GM11168 (cell line): Measurements from ENCODE around the gene TIA1.
"Not testable (repeated sequence)": the region's sequence is repeated elsewhere in the genome, so short reads cannot be mapped to it uniquely, and the experiment has no call there.

Experiments used
- in situ Hi-C: fragments of 300-500 bp; cut with MboI; formaldehyde crosslinking; loops from one replicate; pipeline ENCODE4 v1.12.0; 2022; ENCODE audit warnings: low sequenced_read_pairs; ENCODE audit not compliant: unreplicated experiment

TIA1 gene

DNA sequence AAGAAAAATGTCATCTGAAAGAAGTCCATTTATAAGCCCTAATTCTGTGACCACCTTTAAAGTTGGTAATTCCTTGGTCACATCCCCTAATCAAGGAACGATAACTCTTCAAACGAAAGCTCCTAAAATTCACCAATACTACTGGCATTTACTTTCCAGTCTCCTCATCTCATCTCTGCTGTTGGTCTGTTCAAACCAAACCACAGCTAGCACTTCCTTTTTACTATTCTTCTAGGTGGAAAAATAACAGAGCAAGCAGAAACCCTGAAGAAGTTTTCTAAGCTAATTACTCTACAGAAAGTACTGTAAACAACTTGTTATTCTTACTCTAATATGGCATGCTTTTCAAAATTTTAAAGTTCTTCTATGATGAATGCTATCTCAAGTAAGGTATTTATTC, 21.6 kb downstream of the TIA1 start:
- in situ Hi-C loops = no loop called here

- in situ Hi-C loops = not testable (repeated sequence)
Observed at GRCh38 chr2:70223305-70223704, 25.1 kb downstream of the TIA1 start.

- in situ Hi-C loops = no loop called here
Observed at GRCh38 chr2:70214953-70215549, 33.4 kb downstream of the TIA1 start.

GRCh38 chr2:70214365-70214764, 34.1 kb downstream of the TIA1 start:
- in situ Hi-C loops = no loop called here

DNA sequence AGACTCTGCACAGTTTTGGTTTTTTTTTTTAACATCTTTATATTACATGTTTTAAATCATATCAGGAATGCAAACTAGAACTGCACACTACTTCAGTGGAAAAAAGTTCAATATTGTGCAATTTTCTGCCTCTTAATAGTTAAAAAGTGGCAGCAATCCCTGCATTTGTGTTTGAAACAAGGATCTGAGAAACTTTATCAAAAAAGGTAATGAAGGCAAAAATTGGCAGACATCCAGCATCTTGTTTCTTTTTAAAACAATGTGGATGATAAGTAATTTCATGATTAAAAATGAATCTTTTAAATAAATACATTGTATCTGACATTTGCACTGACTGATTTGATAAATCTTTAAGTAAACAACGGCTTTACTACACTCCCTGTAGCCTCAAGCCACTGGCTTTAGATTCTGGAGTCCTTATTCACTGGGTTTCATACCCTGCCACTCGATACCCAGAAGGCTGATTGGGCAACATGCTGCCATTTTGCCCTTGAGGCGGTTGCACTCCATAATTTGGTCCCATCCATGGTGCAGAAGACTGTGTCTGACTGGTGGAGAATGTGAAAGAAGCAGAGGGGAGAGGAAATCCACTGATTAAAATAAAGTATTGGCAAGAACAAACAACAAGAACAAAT, 36.0 kb downstream of the TIA1 start:
- in situ Hi-C loops = no loop called here

DNA sequence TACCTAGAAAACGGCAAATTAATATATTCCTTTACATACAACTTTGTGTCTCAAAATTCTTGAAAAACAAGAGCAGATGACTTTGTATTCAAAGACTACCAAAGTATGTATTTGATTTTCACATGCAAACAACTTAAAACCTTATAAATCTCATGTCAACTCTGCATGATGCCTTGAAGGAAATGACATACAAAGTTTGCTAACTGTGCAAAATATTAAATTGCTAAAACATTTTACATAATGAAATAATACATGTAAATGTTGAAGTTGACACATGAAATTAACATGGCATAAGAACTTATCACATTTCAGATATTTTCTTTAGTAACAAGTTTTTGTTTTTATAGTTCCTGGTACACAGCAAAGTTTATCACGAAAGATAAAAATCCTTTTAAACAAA, 36.8 kb downstream of the TIA1 start:
- in situ Hi-C loops = no loop called here

GRCh38 chr2:70204452-70204851, 44.0 kb downstream of the TIA1 start:
- in situ Hi-C loops = no loop called here

DNA sequence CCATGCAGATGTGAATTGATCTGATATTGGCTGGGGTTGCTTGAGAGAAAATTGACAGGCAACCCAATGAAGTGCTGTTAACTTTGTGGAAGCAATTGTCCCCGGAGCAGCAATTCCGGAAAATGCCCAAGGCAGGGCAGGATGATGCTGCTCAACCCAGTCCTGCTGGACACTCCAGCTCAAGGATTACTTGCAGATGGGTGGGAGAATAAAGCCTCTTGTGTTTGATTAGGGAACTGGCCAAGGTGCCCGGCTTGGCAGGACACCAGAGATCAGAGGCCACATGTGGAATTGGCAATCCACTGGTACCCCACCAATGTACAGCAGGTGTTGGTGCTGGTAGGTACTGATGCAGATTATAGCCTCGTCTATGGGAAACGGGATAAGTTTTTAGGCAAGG, 45.3 kb downstream of the TIA1 start:
- in situ Hi-C loops = no loop called here

GRCh38 chr2:70202236-70202806, 46.1 kb downstream of the TIA1 start:
- in situ Hi-C loops = no loop called here

GRCh38 chr2:70201831-70202230, 46.6 kb downstream of the TIA1 start:
- in situ Hi-C loops = no loop called here

DNA sequence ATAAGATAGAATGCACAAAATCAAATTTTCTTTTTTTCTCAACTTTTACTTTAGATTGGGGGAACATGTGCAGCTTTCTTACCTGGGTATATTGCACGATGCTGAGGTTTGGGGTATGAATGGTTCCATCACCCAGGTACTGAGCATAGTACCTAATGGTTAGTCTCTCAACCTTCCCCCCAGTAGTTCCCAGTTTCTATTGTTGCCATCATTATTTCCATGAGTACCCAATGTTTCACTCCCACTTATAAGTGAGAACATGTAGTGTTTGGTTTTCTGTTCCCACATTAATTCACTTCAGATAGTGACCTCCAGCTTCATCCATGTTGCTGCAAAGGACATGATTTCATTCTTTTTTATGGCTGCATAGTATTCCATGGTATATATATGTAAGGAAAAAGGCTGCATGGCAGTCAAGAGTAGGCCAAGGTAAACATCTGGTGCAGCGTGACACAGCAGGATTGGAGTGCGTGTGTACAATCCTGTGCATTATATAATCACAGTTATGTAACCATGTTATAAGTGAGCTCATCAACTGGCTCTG, 47.1 kb downstream of the TIA1 start:
- in situ Hi-C loops = no loop called here

DNA sequence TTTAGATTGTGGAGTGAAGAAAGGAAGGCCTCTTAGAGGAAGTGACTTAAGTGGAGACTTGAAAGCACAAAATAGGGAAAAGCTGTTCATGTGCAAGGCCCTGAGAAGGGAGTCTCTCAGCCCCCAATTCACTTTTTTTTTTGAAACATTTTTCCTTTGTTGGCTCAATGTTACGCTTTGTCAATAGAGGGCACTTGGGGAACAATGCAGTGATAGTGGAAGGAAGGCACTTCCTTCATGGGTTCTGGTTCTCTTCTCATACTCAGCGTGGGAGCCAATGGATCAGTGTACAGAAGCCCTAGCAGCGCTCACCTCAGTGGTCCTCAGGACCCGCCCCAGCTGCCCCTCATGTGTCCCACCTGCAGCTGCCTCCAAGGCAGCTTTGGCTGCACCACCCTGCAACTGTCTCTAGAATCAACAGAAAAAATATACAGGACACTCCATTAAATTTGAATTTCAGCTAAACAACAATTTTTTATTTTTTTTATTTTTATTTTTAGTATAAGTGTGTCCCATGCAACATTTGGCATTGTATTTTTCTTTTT, 49.0 kb downstream of the TIA1 start:
- in situ Hi-C loops = no loop called here

GRCh38 chr2:70192516-70192915, 55.9 kb downstream of the TIA1 start:
- in situ Hi-C loops = no loop called here

DNA sequence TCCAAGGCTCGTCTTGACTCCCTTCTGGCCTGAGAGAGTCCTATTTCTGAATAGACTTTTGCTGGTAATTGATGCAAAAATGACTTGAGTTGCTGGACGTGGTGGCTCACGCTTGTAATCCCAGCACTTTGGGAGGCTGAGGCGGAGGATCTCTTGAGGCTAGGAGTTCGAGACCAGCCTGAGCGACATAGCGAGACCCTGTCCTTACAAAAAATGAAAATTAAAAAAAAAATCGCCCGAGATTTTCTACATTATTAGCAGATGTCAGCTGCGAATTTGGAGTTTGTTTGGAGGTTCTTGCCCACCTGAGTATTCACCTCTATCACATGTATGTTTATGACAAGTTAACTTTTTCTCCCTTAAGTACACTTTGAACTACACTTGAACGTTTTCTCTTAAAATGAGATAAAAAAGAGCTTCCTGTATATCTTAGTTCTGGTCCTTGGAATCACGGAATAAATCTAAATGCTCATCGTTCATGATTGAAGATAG, 57.1 kb downstream of the TIA1 start:
- in situ Hi-C loops = no loop called here

DNA sequence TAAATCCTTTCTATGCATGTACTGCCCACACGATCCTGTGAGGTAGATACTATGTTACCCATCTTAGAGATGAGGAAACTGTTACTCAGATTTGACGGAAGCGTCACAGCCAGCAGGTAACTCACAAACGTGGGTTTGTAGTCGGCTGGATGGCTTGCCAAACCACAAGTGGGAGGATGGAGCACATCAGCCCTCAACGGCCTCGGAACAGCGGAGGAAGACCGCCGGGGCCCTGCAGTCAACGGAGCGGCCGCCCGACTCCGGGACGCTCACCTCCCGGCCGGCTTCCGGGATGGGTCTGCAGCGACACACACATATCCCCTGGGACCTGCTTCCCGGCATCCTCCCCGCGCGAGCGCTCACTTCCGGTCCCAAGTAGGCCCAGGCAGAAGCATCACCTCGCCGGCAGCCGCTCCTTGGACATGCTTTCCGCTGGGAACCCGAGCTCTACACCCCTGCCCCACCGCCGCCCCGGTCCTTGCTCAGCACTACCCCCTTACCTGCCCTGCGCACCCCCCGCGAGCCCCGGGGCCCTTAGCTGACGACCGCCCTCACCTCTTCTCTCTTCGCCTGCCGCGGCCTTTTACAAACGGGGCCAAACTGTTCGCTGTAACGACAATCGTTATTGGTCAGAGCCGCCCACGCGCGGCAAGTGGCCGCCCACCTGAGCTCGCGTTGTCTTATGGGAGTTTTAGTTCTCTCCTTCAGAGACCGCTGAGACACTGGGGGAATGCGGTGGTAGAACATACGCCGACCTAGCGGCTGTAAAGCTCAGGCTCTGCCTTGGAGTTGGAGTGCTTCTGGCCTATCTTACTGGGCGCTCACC, 57.8 kb downstream of the TIA1 start, which contains the start of gene C2orf42:
TSS of gene C2orf42 (minus strand) at position 602 of the 826 bp plus-strand sequence. CDS start 9,034 bp downstream, outside the sequence.
- in situ Hi-C loops = no loop called here

GRCh38 chr2:70188460-70188859, 60.0 kb downstream of the TIA1 start:
- in situ Hi-C loops = no loop called here

DNA sequence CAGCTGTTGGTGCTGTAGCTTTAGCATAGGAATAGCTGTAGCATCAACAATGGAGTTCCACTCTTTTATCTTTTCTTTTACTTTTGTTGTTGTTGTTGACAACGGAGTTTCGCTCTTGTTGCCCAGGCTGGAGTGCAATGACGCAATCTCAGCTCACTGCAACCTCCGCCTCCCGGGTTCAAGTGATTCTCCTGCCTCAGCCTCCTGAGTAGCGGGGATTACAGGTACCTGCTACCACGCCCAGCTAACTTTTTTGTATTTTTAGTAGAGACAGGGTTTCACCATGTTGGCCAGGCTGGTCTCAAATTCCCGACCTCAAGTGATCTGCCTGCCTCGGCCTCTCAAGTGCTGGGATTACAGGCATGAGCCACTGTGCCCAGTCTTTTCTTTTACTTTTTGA, 61.3 kb downstream of the TIA1 start:
- in situ Hi-C loops = not testable (repeated sequence)

DNA sequence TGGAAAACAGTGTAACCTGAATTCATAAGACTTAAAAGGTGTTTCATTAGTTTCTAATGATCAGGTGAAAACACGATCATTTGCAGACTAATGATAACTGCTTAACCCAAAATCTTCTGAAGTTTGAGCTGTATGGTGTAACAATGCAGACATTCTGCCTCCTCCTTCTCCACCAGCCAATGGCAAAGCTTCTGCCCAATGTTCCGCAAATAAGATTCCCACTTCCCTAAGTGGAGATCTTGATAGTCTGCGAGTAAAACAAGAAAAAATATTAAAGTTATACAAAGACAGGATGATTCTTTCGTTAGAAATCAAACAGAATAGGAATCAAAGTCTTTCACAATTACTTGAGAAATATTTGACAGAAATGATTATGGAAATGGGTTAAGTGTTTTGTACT, 65.7 kb downstream of the TIA1 start:
- in situ Hi-C loops = no loop called here

- in situ Hi-C loops = no loop called here
Observed at GRCh38 chr2:70181363-70181956, 67.0 kb downstream of the TIA1 start.

- in situ Hi-C loops = no loop called here
Observed at GRCh38 chr2:70173520-70173919, 74.9 kb downstream of the TIA1 start.
